Measurements from ENCODE around the gene CHDH.

CHDH gene

GRCh38 chr3:53788038-53788437 lies 58.2 kb downstream of the CHDH start:
- DNase-seq: no peak

GRCh38 chr3:53787016-53787415 lies 59.2 kb downstream of the CHDH start:
- DNase-seq: no peak

GRCh38 chr3:53780806-53781205 lies 65.4 kb downstream of the CHDH start:
- no peak for DNase-seq

GRCh38 chr3:53780171-53780570 lies 66.0 kb downstream of the CHDH start:
- DNase-seq: no peak

GRCh38 chr3:53778153-53778552 lies 68.1 kb downstream of the CHDH start:
- no peak for DNase-seq

GRCh38 chr3:53777468-53777867 lies 68.8 kb downstream of the CHDH start:
- DNase-seq: no peak

- no peak for DNase-seq
Measured at GRCh38 chr3:53776494-53777101, 69.6 kb downstream of the CHDH start.

- DNase-seq: no peak
Measured at GRCh38 chr3:53775834-53776251, 70.4 kb downstream of the CHDH start.

- no peak for DNase-seq
Measured at GRCh38 chr3:53775018-53775417, 71.2 kb downstream of the CHDH start.

- DNase-seq: no peak
Measured at GRCh38 chr3:53774414-53774813, 71.8 kb downstream of the CHDH start.

- DNase-seq: no peak
Measured at GRCh38 chr3:53773611-53774368, 72.4 kb downstream of the CHDH start.

GRCh38 chr3:53773021-53773436 lies 73.2 kb downstream of the CHDH start:
- DNase-seq: no peak

- no peak for DNase-seq
Measured at GRCh38 chr3:53772562-53772961, 73.7 kb downstream of the CHDH start.

GRCh38 chr3:53768478-53769459 lies 77.5 kb downstream of the CHDH start:
- DNase-seq: no peak

- no peak for DNase-seq
Measured at GRCh38 chr3:53766706-53767105, 79.5 kb downstream of the CHDH start.

GRCh38 chr3:53765753-53766152 lies 80.5 kb downstream of the CHDH start:
- no peak for DNase-seq

GRCh38 chr3:53764026-53764775 lies 82.0 kb downstream of the CHDH start:
- DNase-seq: no peak

- no peak for DNase-seq
Measured at GRCh38 chr3:53763353-53763752, 82.9 kb downstream of the CHDH start.
